RWPE2 (cell line): Measurements from ENCODE around the gene SMOC1.
"Not testable (repeated sequence)": the region's sequence is repeated elsewhere in the genome, so short reads cannot be mapped to it uniquely, and the experiment has no call there.

Experiments
- ATAC-seq: fragments of 200-7000 bp; cut with Tn5 transposase; 3 replicates; pipeline ENCODE4 v1.9.1; 2021; ENCODE audit warnings: low read depth
- DNase-seq: peaks from one replicate; pipeline ENCODE4 v3.0.0-alpha.2; 2020; ENCODE audit warnings: low spot score
- H3K27ac ChIP-seq: fragments of 450-650 bp; 2 replicates; pipeline ENCODE4 v1.5.1; 2017; ENCODE audit warnings: mild to moderate bottlenecking; ENCODE audit not compliant: poor library complexity, severe bottlenecking
- H3K27me3 ChIP-seq: fragments of 250-450 bp; sonication (Bioruptor Pico); 2 replicates; pipeline ENCODE4 v1.5.1; 2021; ENCODE audit warnings: mild to moderate bottlenecking, moderate library complexity; ENCODE audit not compliant: insufficient read depth, poor library complexity, severe bottlenecking
- H3K36me3 ChIP-seq: fragments of 250-450 bp; sonication (Bioruptor Pico); 2 replicates; pipeline ENCODE4 v1.5.1; 2020; ENCODE audit warnings: low read depth, mild to moderate bottlenecking, moderate library complexity
- H3K4me1 ChIP-seq: fragments of 250-450 bp; sonication (Bioruptor Pico); 2 replicates; pipeline ENCODE4 v1.5.1; 2021; ENCODE audit warnings: mild to moderate bottlenecking, moderate library complexity; ENCODE audit not compliant: insufficient read depth, poor library complexity, severe bottlenecking
- H3K4me3 ChIP-seq: fragments of 250-450 bp; sonication (Bioruptor Pico); 2 replicates; pipeline ENCODE4 v1.5.1; 2021; ENCODE audit warnings: mild to moderate bottlenecking, moderate library complexity; ENCODE audit not compliant: severe bottlenecking
- H3K9me3 ChIP-seq: fragments of 250-450 bp; sonication (Bioruptor Pico); 2 replicates; pipeline ENCODE4 v1.5.1; 2021; ENCODE audit warnings: mild to moderate bottlenecking, moderate library complexity; ENCODE audit not compliant: severe bottlenecking
- CTCF ChIP-seq: fragments of 450-650 bp; IDR thresholded peaks from one replicate; pipeline ENCODE4 v1.5.1; 2017; ENCODE audit warnings: mild to moderate bottlenecking, moderate library complexity; ENCODE audit not compliant: poor library complexity, severe bottlenecking

SMOC1 gene

GRCh38 chr14:69901113-69901951 lies 22.1 kb downstream of the SMOC1 start:
- Histone ChIP-seq H3K36me3 (no peaks in the 10 kb centered on the region; the same call in 1 of the 2 replicates), H3K27me3 (no peaks in the 10 kb centered on the region), H3K9me3 (peaks cover 2% of the 10 kb centered on the region), H3K4me3 (no peak overlapping the region), H3K4me1 (no peaks in the 10 kb centered on the region), H3K27ac (no peak overlapping the region)
- DNase-seq (no peak), ATAC-seq (peak; percentile 61; the same call in 2 of the 3 replicates)
- TF ChIP-seq CTCF, result no peak

- ATAC-seq, result not testable (repeated sequence)
Observed at GRCh38 chr14:69903046-69903445, 23.8 kb downstream of the SMOC1 start.

GRCh38 chr14:69904246-69904645 lies 25.0 kb downstream of the SMOC1 start:
- H3K4me1 ChIP-seq, result no peaks in the 10 kb centered on the region
- no peak for TF ChIP-seq CTCF
- H3K4me3 ChIP-seq, result no peak overlapping the region
- no peaks in the 10 kb centered on the region for H3K36me3 ChIP-seq
- no peaks in the 10 kb centered on the region for H3K27me3 ChIP-seq
- no peaks in the 10 kb centered on the region for H3K9me3 ChIP-seq
- no peak for ATAC-seq
- no peak for DNase-seq
- H3K27ac ChIP-seq, result no peak overlapping the region

More at GRCh38 chr14:69903046-69903445, 23.8 kb downstream of the SMOC1 start:
- not testable (repeated sequence) for DNase-seq, H3K36me3 ChIP-seq, H3K27ac ChIP-seq, H3K9me3 ChIP-seq, H3K27me3 ChIP-seq, H3K4me1 ChIP-seq, H3K4me3 ChIP-seq

GRCh38 chr14:69906201-69906600 lies 27.0 kb downstream of the SMOC1 start:
- Histone ChIP-seq H3K4me1 (no peaks in the 10 kb centered on the region), H3K4me3 (no peak overlapping the region), H3K27me3 (no peaks in the 10 kb centered on the region), H3K27ac (no peak overlapping the region), H3K9me3 (no peaks in the 10 kb centered on the region), H3K36me3 (no peaks in the 10 kb centered on the region)
- DNase-seq (no peak), ATAC-seq (no peak)
- no peak for TF ChIP-seq CTCF

- Histone ChIP-seq H3K36me3 (no peaks in the 10 kb centered on the region), H3K27ac (no peak overlapping the region), H3K9me3 (no peaks in the 10 kb centered on the region), H3K4me3 (no peak overlapping the region), H3K4me1 (no peaks in the 10 kb centered on the region), H3K27me3 (no peaks in the 10 kb centered on the region)
- DNase-seq (no peak), ATAC-seq (no peak)
- TF ChIP-seq CTCF, result no peak
Observed at GRCh38 chr14:69909826-69910550, 30.8 kb downstream of the SMOC1 start.
